ENCODE data around the gene GREB1L.

Gene GREB1L

DNA sequence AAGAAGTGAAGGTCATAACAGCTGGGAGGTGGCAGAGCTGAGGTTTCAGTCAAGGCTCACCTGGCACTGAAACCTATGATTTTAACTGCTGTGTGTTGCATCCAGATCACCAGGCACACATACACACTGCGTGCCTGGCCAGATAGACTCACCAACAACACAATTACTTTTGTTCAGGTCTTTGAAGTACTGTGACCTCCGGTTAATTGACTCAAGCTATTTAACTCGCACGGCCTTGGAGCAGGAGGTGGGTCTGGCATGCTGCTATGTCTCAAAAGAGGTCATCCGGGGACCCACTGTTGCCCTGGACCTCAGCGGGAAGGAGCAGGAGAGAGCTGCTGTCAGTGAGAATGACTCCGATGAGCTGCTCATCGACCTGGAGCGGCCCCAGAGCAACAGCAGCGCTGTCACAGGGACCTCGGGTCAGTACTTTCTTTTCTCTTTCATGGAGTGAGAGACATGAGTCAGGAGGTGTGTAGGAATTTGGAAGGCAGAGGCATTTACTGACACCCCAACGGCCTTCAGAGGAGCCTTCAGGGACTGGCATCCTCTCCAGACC is 254.3 kb downstream of the GREB1L start:
- H3K27ac ChIP-seq (ENCODE audit: low read depth, low read length), result no peak overlapping the region
- H4K8ac ChIP-seq (ENCODE audit: low read depth, low read length), result no peak overlapping the region
- H4K91ac ChIP-seq (ENCODE audit: low read depth, low read length), result no peak overlapping the region
- no peak overlapping the region for H2BK120ac ChIP-seq (ENCODE audit: insufficient read depth, low read length, poor library complexity)
- no peak overlapping the region for H2AK5ac ChIP-seq (ENCODE audit: low read length)
- no peak overlapping the region for H2BK5ac ChIP-seq (ENCODE audit: low read depth, low read length, poor library complexity)
- no peak overlapping the region for H2AFZ ChIP-seq (ENCODE audit: insufficient read depth, low read length, poor library complexity)
- H3K36me3 ChIP-seq (ENCODE audit: control insufficient read depth in 1 of 2, insufficient read depth in 2 of 2, low read length in 2 of 2), result peaks cover 41 to 54% of the 10 kb centered on the region in 2 experiments
- H3K18ac ChIP-seq (ENCODE audit: low read length), result no peak overlapping the region
- no peak overlapping the region for H3K14ac ChIP-seq (ENCODE audit: low read length)
- H3K27me3 ChIP-seq (ENCODE audit: insufficient read depth, low read length), result no peaks in the 10 kb centered on the region
- no CpG with 5 or more reads among the region's 12 CpGs for WGBS (ENCODE audit: extremely low coverage, insufficient coverage, insufficient read length)
- no peak overlapping the region for H2BK12ac ChIP-seq (ENCODE audit: low read length)
- no peaks in the 10 kb centered on the region for H3K79me2 ChIP-seq (ENCODE audit: control insufficient read depth, insufficient read depth, low read length, poor library complexity)
- no peak overlapping the region for H3K4ac ChIP-seq (ENCODE audit: low read depth, low read length)
- no peak for DNase-seq
- no peak overlapping the region for H3K4me2 ChIP-seq (ENCODE audit: low read length)
- H3K79me1 ChIP-seq (ENCODE audit: low read length), result no peaks in the 10 kb centered on the region
- H4K12ac ChIP-seq (ENCODE audit: low read depth, low read length), result no peak overlapping the region
- no peak overlapping the region for H3K23ac ChIP-seq (ENCODE audit: low read length)
- H3K9me3 ChIP-seq (ENCODE audit: insufficient read depth, low read depth, low read length), result no peaks in the 10 kb centered on the region
- no peak overlapping the region for H3K9ac ChIP-seq (ENCODE audit: low read length)
- no peak overlapping the region for H3K4me3 ChIP-seq (ENCODE audit: low read depth, low read length)
- no peaks in the 10 kb centered on the region for H3K4me1 ChIP-seq (ENCODE audit: control insufficient read depth in 1 of 2, insufficient read depth in 2 of 2, low read length in 2 of 2)

DNA sequence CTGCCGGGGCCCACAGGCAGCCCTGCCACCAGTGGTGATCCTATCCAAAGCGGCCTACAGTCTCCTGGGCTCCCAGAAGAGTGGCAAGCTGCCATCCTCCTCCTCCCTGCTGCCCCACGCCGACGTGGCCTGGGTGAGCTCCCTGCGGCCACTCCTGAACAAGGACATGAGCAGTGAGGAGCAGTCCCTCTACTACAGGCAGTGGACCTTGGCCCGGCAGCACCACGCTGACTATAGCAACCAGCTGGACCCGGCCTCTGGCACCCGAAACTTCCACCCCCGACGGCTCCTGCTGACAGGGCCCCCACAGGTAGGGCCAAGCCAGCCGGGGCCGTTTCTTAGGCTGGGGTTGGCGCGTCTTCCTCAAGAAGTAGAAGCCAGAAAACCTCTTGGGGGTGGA is 258.0 kb downstream of the GREB1L start:
- Histone ChIP-seq H3K27me3 (ENCODE audit: insufficient read depth, low read length) (no peaks in the 10 kb centered on the region), H2AK5ac (ENCODE audit: low read length) (no peak overlapping the region), H4K8ac (ENCODE audit: low read depth, low read length) (no peak overlapping the region), H3K4ac (ENCODE audit: low read depth, low read length) (no peak overlapping the region), H3K36me3 (ENCODE audit: control insufficient read depth in 1 of 2, insufficient read depth in 2 of 2, low read length in 2 of 2) (peaks cover 59 to 69% of the 10 kb centered on the region in 2 experiments), H3K18ac (ENCODE audit: low read length) (no peak overlapping the region), H3K4me3 (ENCODE audit: low read depth, low read length) (no peak overlapping the region), H3K27ac (ENCODE audit: low read depth, low read length) (no peak overlapping the region), H3K79me2 (ENCODE audit: control insufficient read depth, insufficient read depth, low read length, poor library complexity) (no peaks in the 10 kb centered on the region), H3K9me3 (ENCODE audit: insufficient read depth, low read depth, low read length) (no peaks in the 10 kb centered on the region), H2BK5ac (ENCODE audit: low read depth, low read length, poor library complexity) (no peak overlapping the region), H2BK120ac (ENCODE audit: insufficient read depth, low read length, poor library complexity) (no peak overlapping the region), H2AFZ (ENCODE audit: insufficient read depth, low read length, poor library complexity) (no peak overlapping the region), H3K4me2 (ENCODE audit: low read length) (no peak overlapping the region), H3K23ac (ENCODE audit: low read length) (no peak overlapping the region), H4K12ac (ENCODE audit: low read depth, low read length) (no peak overlapping the region), H2BK12ac (ENCODE audit: low read length) (no peak overlapping the region), H4K91ac (ENCODE audit: low read depth, low read length) (no peak overlapping the region), H3K4me1 (ENCODE audit: control insufficient read depth in 1 of 2, insufficient read depth in 2 of 2, low read length in 2 of 2) (no peaks in the 10 kb centered on the region), H3K79me1 (ENCODE audit: low read length) (no peaks in the 10 kb centered on the region), H3K9ac (ENCODE audit: low read length) (no peak overlapping the region), H3K14ac (ENCODE audit: low read length) (no peak overlapping the region)
- no peak for DNase-seq
- WGBS (ENCODE audit: extremely low coverage, insufficient coverage, insufficient read length), result no CpG with 5 or more reads among the region's 16 CpGs

DNA sequence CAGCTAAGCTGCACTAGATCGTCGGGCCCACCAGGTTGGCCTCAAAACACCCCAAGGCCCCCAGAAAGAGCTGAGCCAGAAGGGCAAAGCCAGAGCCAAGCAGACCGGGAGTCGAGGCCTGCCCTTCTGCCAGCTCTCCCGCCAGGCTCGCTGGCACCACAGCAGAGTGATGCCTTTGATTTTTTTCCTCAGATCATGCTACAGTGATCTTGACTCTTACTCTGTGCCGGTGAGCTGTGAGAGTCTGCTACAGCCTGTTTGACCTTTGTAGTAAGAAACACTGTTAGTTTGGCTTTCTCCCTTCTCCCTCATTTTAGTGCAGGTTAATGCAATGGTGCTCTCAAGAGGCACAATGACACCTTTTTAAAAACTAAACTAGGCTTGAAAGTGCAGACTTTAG is 260.6 kb downstream of the GREB1L start:
- no CpG with 5 or more reads among the region's 7 CpGs for WGBS (ENCODE audit: extremely low coverage, insufficient coverage, insufficient read length)
- H2AFZ ChIP-seq (ENCODE audit: insufficient read depth, low read length, poor library complexity), result no peak overlapping the region

DNA sequence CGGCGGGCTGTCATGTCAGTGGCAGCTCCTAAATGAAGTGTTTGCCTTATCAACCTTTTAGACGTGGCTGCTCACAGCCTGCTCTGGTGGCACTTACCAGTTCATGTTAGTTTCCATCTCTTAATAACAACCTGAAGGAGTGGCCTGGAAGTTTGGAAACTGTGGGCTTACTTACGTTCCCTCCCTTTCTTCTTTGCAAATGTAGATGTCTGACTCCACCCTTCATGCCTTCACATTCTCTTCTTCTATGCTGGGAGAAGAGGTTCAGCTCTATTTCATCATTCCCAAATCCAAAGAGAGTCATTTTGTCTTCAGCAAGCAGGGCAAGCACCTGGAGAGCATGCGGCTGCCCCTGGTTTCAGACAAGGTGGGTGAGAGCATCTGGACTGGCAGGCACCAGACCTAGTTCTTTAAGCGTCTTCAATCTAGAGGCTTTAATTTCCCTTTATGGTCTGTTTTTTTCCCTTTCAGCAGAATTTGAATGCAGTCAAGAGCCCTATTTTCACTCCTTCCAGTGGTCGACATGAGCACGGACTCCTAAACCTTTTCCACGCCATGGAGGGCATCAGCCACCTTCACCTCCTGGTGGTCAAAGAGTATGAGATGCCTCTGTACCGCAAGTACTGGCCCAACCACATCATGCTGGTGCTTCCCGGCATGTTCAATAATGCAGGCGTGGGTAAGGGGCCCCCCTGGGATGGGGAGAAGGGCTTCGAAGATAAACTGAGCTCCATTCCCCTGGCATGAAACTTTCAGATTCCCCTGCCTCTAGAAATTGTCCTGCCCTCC is 266.1 kb downstream of the GREB1L start:
- Histone ChIP-seq H4K91ac (ENCODE audit: low read depth, low read length) (no peak overlapping the region), H3K79me1 (ENCODE audit: low read length) (no peaks in the 10 kb centered on the region), H3K23ac (ENCODE audit: low read length) (no peak overlapping the region), H3K27ac (ENCODE audit: low read depth, low read length) (no peak overlapping the region), H4K8ac (ENCODE audit: low read depth, low read length) (no peak overlapping the region), H3K79me2 (ENCODE audit: control insufficient read depth, insufficient read depth, low read length, poor library complexity) (no peaks in the 10 kb centered on the region), H2BK120ac (ENCODE audit: insufficient read depth, low read length, poor library complexity) (no peak overlapping the region), H2AFZ (ENCODE audit: insufficient read depth, low read length, poor library complexity) (no peak overlapping the region), H3K4ac (ENCODE audit: low read depth, low read length) (no peak overlapping the region), H3K36me3 (ENCODE audit: control insufficient read depth in 1 of 2, insufficient read depth in 2 of 2, low read length in 2 of 2) (peaks cover 33 to 52% of the 10 kb centered on the region in 2 experiments), H3K9me3 (ENCODE audit: insufficient read depth, low read depth, low read length) (peaks cover 2% of the 10 kb centered on the region), H2BK12ac (ENCODE audit: low read length) (no peak overlapping the region), H3K18ac (ENCODE audit: low read length) (no peak overlapping the region), H3K4me3 (ENCODE audit: low read depth, low read length) (no peak overlapping the region), H2AK5ac (ENCODE audit: low read length) (no peak overlapping the region), H3K4me2 (ENCODE audit: low read length) (no peak overlapping the region), H3K4me1 (ENCODE audit: control insufficient read depth in 1 of 2, insufficient read depth in 2 of 2, low read length in 2 of 2) (no peaks in the 10 kb centered on the region), H2BK5ac (ENCODE audit: low read depth, low read length, poor library complexity) (no peak overlapping the region), H3K27me3 (ENCODE audit: insufficient read depth, low read length) (no peaks in the 10 kb centered on the region), H4K12ac (ENCODE audit: low read depth, low read length) (no peak overlapping the region), H3K14ac (ENCODE audit: low read length) (no peak overlapping the region), H3K9ac (ENCODE audit: low read length) (no peak overlapping the region)
- DNase-seq, result no peak
- no CpG with 5 or more reads among the region's 13 CpGs for WGBS (ENCODE audit: extremely low coverage, insufficient coverage, insufficient read length)

More for the DNA sequence above, 260.6 kb downstream of the GREB1L start:
- Histone ChIP-seq H3K4ac (ENCODE audit: low read depth, low read length) (no peak overlapping the region), H4K8ac (ENCODE audit: low read depth, low read length) (no peak overlapping the region), H3K27ac (ENCODE audit: low read depth, low read length) (no peak overlapping the region), H2AK5ac (ENCODE audit: low read length) (no peak overlapping the region), H3K36me3 (ENCODE audit: control insufficient read depth in 1 of 2, insufficient read depth in 2 of 2, low read length in 2 of 2) (peaks cover 57 to 69% of the 10 kb centered on the region in 2 experiments), H3K4me1 (ENCODE audit: control insufficient read depth in 1 of 2, insufficient read depth in 2 of 2, low read length in 2 of 2) (no peaks in the 10 kb centered on the region), H3K9ac (ENCODE audit: low read length) (no peak overlapping the region), H3K4me3 (ENCODE audit: low read depth, low read length) (no peak overlapping the region), H3K14ac (ENCODE audit: low read length) (no peak overlapping the region), H3K27me3 (ENCODE audit: insufficient read depth, low read length) (no peaks in the 10 kb centered on the region), H3K79me2 (ENCODE audit: control insufficient read depth, insufficient read depth, low read length, poor library complexity) (no peaks in the 10 kb centered on the region), H4K12ac (ENCODE audit: low read depth, low read length) (no peak overlapping the region), H2BK5ac (ENCODE audit: low read depth, low read length, poor library complexity) (no peak overlapping the region), H3K9me3 (ENCODE audit: insufficient read depth, low read depth, low read length) (no peaks in the 10 kb centered on the region), H3K23ac (ENCODE audit: low read length) (no peak overlapping the region), H3K18ac (ENCODE audit: low read length) (no peak overlapping the region), H3K4me2 (ENCODE audit: low read length) (no peak overlapping the region), H3K79me1 (ENCODE audit: low read length) (no peaks in the 10 kb centered on the region), H2BK120ac (ENCODE audit: insufficient read depth, low read length, poor library complexity) (no peak overlapping the region), H2BK12ac (ENCODE audit: low read length) (no peak overlapping the region), H4K91ac (ENCODE audit: low read depth, low read length) (no peak overlapping the region)
- no peak for DNase-seq

All from trophoblast cell (in vitro differentiated cells and primary cell).